ENCODE results near the gene APOA4. TPM values are rescaled to one million over a fixed set of nuclear protein-coding genes. Genes with fewer than 3 reads are reported as not detected.

The APOA4 gene
- total and polyA plus RNA-seq, 2 donors (not counting 3 experiments of a cell fraction or from before 2014, with no cell fraction given) = not detected

DNA sequence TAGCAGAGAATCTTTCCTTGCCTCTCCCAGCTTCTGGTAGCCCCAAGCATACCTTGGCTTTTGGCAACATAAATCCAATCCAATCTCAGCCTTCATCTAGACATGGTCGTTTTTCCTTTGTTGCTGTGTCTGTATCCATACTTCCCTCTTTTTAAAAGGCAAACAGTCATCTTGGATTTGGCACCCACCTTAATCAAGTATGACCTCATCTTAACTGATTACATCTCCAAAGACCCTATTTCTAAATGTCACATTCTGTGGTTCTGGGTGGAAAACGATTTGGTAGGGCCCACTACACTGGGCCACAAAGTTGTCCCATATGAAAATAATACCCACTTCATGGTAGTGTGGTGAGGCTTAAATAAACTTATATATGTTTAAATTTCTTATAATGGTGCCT is 51.2 kb downstream of the APOA4 start:
- Histone ChIP-seq H2AFZ (ENCODE audit: low read depth, low read length) (no peak overlapping the region), H3K9me1 (replicated peaks; ENCODE audit: control insufficient read depth, extremely low read depth, insufficient read depth, low read length) (no peaks in the 10 kb centered on the region), H3K27me3 (ENCODE audit: control insufficient read depth in 2 of 2, insufficient read depth in 2 of 2, low read length in 2 of 2) (no peaks in the 10 kb centered on the region), H4K20me1 (replicated peaks; ENCODE audit: control insufficient read depth, extremely low read depth, insufficient read depth, low read length) (no peaks in the 10 kb centered on the region), H3K27ac (ENCODE audit: insufficient read depth, low read depth, low read length) (peak overlapping the region; percentile 89), H3K9ac (replicated peaks; ENCODE audit: extremely low read depth, insufficient read depth, low read length) (peak overlapping the region; percentile 96), H3K4me2 (ENCODE audit: insufficient read depth, low read length) (peak overlapping the region; percentile 97), H3K4me3 (replicated peaks in 1 of 3; ENCODE audit: insufficient read depth in 1 of 3, low read depth in 1 of 3, low read length in 3 of 3) (peak overlapping the region; percentile 65 to 97 (median 96)), H3K36me3 (ENCODE audit: control insufficient read depth in 2 of 2, extremely low read depth in 1 of 2, insufficient read depth in 2 of 2, low read length in 2 of 2) (peaks cover 0 to 2% of the 10 kb centered on the region in 2 experiments), H3K9me3 (replicated peaks; ENCODE audit: control insufficient read depth, insufficient read depth, low read length) (no peaks in the 10 kb centered on the region), H3K4me1 (ENCODE audit: control insufficient read depth, extremely low read depth, insufficient read depth, low read length) (peaks cover 12% of the 10 kb centered on the region), H3K79me2 (ENCODE audit: control insufficient read depth, insufficient read depth, low read length) (peaks cover 25% of the 10 kb centered on the region)
- FAIRE-seq (no peak), DNase-seq (ENCODE audit: low read depth, low spot score) (no peak)
- intact Hi-C loops (cut with micrococcal nuclease) (loop anchor here (1.0 kb wide), 1 partner anchor 16 kb away; the partner anchor contains the start of gene ZPR1), dilution Hi-C loops (cut with MboI; ENCODE audit: extremely low pct_ligation_motif_present, low sequenced_read_pairs) (no loop called here)
- ChIA-PET CTCF (no interaction called here), POLR2A (no interaction called here)
- TF ChIP-seq, protein P1, sequence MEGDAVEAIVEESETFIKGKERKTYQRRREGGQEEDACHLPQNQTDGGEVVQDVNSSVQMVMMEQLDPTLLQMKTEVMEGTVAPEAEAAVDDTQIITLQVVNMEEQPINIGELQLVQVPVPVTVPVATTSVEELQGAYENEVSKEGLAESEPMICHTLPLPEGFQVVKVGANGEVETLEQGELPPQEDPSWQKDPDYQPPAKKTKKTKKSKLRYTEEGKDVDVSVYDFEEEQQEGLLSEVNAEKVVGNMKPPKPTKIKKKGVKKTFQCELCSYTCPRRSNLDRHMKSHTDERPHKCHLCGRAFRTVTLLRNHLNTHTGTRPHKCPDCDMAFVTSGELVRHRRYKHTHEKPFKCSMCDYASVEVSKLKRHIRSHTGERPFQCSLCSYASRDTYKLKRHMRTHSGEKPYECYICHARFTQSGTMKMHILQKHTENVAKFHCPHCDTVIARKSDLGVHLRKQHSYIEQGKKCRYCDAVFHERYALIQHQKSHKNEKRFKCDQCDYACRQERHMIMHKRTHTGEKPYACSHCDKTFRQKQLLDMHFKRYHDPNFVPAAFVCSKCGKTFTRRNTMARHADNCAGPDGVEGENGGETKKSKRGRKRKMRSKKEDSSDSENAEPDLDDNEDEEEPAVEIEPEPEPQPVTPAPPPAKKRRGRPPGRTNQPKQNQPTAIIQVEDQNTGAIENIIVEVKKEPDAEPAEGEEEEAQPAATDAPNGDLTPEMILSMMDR (IDR thresholded peaks at IDR 0.05; ENCODE audit: extremely low read depth in 1 of 2, insufficient read depth in 1 of 2, low read depth in 1 of 2, low read length in 2 of 2) = no peak
- TF ChIP-seq MYC (IDR thresholded peaks at IDR 0.05; ENCODE audit: low read depth, low read length) (no peak), POLR2A (IDR thresholded peaks at IDR 0.05; ENCODE audit: low read depth, low read length) (no peak), JUN (IDR thresholded peaks at IDR 0.05; ENCODE audit: borderline replicate concordance, insufficient read depth, insufficient read length, low read depth) (peak; percentile 28), EZH2 (IDR thresholded peaks at IDR 0.05; ENCODE audit: borderline replicate concordance, low read depth, low read length, severe bottlenecking) (no peak), GATA2 (IDR thresholded peaks at IDR 0.05; ENCODE audit: insufficient read depth, insufficient read length, low read depth, low read length) (peak; percentile 14), POLR2AphosphoS5 (IDR thresholded peaks at IDR 0.05; ENCODE audit: insufficient read depth, low read depth, low read length) (no peak), FOS (IDR thresholded peaks at IDR 0.05; ENCODE audit: borderline replicate concordance, insufficient read depth, low read length) (no peak)
- TF ChIP-seq, protein P2, sequence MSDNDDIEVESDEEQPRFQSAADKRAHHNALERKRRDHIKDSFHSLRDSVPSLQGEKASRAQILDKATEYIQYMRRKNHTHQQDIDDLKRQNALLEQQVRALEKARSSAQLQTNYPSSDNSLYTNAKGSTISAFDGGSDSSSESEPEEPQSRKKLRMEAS (IDR thresholded peaks at IDR 0.05; ENCODE audit: insufficient read depth, insufficient read length) = no peak
- no TSS peak for BruUV-seq (replicated peaks)

Other genes starting within 250 kb of the APOA4 start
- 21.8 and 22.2 TPM in 2 replicates for gene BUD13, start 50.3 kb downstream of the APOA4 start, total RNA-seq
- gene BUD13, start 50.3 kb downstream of the APOA4 start, polyA plus RNA-seq = 17.6 and 18.8 TPM in 2 replicates
- gene ZPR1, start 35.3 kb downstream of the APOA4 start, total RNA-seq = 48.6 and 54.5 TPM in 2 replicates
- 21.0 and 22.6 TPM in 2 replicates for gene ZPR1, start 35.3 kb downstream of the APOA4 start, polyA plus RNA-seq
- not detected in 2 replicates for gene APOA5, start 31.4 kb downstream of the APOA4 start, total RNA-seq
- not detected in 2 replicates for gene APOA5, start 31.4 kb downstream of the APOA4 start, polyA plus RNA-seq
- not detected in 2 replicates for gene APOC3, start 6.6 kb upstream of the APOA4 start, total RNA-seq
- not detected in 2 replicates for gene APOC3, start 6.6 kb upstream of the APOA4 start, polyA plus RNA-seq
- not detected in 2 replicates for gene APOA1, start 14.3 kb upstream of the APOA4 start, total RNA-seq
- gene APOA1, start 14.3 kb upstream of the APOA4 start, polyA plus RNA-seq = 0.10 TPM in 1 of 2 replicates, not detected in the other